ENCODE results near the gene TTR.

The TTR gene

DNA sequence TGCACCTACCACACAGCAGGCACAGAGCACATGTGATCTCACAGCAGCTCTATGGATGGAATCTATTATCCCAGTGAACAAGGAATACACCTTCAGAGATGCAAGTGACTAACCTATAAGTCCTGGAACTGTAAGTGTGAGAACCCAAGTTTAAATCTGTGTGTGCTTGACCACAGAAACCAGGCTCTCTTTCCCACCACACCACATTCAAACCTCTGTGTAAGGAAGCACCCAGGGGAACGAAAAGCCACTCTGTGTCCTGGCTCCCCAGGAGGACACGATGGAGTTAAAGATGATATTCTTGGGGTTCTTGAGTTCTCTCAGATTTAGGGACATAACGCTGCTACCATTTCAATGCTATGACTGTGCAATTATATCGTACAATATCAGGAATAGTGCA lies 38.9 kb downstream of the TTR start:
- H3K4me2 ChIP-seq (ENCODE audit: low read length), result no peak overlapping the region
- H3K4me1 ChIP-seq (ENCODE audit: low read length), result peaks cover 24% of the 10 kb centered on the region
- no peaks in the 10 kb centered on the region for H3K36me3 ChIP-seq (replicated peaks; ENCODE audit: low read depth, low read length)
- no peaks in the 10 kb centered on the region for H3K9me3 ChIP-seq (ENCODE audit: insufficient read depth, low read length)
- no peak overlapping the region for H3K27ac ChIP-seq (ENCODE audit: low read length)
- no peaks in the 10 kb centered on the region for H3K27me3 ChIP-seq (ENCODE audit: low read depth, low read length)
- no peaks in the 10 kb centered on the region for H3K79me2 ChIP-seq (ENCODE audit: low read length)
- TF ChIP-seq, protein P1, sequence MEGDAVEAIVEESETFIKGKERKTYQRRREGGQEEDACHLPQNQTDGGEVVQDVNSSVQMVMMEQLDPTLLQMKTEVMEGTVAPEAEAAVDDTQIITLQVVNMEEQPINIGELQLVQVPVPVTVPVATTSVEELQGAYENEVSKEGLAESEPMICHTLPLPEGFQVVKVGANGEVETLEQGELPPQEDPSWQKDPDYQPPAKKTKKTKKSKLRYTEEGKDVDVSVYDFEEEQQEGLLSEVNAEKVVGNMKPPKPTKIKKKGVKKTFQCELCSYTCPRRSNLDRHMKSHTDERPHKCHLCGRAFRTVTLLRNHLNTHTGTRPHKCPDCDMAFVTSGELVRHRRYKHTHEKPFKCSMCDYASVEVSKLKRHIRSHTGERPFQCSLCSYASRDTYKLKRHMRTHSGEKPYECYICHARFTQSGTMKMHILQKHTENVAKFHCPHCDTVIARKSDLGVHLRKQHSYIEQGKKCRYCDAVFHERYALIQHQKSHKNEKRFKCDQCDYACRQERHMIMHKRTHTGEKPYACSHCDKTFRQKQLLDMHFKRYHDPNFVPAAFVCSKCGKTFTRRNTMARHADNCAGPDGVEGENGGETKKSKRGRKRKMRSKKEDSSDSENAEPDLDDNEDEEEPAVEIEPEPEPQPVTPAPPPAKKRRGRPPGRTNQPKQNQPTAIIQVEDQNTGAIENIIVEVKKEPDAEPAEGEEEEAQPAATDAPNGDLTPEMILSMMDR (IDR thresholded peaks at IDR 0.05; ENCODE audit: low read depth, low read length), result no peak
- TF ChIP-seq EZH2phosphoT487 (IDR thresholded peaks at IDR 0.05; ENCODE audit: low read depth), result no peak
- H3K4me3 ChIP-seq (ENCODE audit: low read length), result no peak overlapping the region
- H2AFZ ChIP-seq (ENCODE audit: low read depth, low read length), result no peak overlapping the region
- H3K9ac ChIP-seq (ENCODE audit: low read length), result no peak overlapping the region
- no peaks in the 10 kb centered on the region for H4K20me1 ChIP-seq (ENCODE audit: insufficient read depth, low read length)

DNA sequence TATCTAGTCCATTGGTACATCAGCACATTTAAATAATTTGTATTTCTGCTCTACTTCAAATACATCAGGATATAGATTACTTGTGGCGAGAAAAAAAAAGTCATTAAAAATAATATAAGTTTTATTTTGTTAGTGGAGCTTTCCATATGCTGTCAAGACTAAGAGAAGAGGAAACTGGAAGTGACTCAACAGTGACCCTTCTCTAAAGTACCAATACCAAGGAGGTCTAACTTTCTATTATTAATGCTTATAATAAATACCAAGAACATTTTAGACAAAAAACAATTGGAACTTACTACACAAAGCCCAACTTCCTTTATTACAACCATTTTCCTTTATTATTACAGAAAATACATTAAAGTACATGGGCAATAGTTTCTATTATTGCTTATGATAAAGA lies 39.8 kb downstream of the TTR start:
- Histone ChIP-seq H3K4me3 (ENCODE audit: low read length) (no peak overlapping the region), H3K4me2 (ENCODE audit: low read length) (no peak overlapping the region), H3K36me3 (replicated peaks; ENCODE audit: low read depth, low read length) (no peaks in the 10 kb centered on the region), H3K79me2 (ENCODE audit: low read length) (no peaks in the 10 kb centered on the region), H3K27ac (ENCODE audit: low read length) (no peak overlapping the region), H3K27me3 (ENCODE audit: low read depth, low read length) (no peaks in the 10 kb centered on the region), H2AFZ (ENCODE audit: low read depth, low read length) (no peak overlapping the region), H3K4me1 (ENCODE audit: low read length) (peaks cover 24% of the 10 kb centered on the region), H3K9me3 (ENCODE audit: insufficient read depth, low read length) (no peaks in the 10 kb centered on the region), H4K20me1 (ENCODE audit: insufficient read depth, low read length) (no peaks in the 10 kb centered on the region), H3K9ac (ENCODE audit: low read length) (no peak overlapping the region)
- no peak for TF ChIP-seq EZH2phosphoT487 (IDR thresholded peaks at IDR 0.05; ENCODE audit: low read depth)
- TF ChIP-seq, protein P1 (IDR thresholded peaks at IDR 0.05; ENCODE audit: low read depth, low read length), result no peak

DNA sequence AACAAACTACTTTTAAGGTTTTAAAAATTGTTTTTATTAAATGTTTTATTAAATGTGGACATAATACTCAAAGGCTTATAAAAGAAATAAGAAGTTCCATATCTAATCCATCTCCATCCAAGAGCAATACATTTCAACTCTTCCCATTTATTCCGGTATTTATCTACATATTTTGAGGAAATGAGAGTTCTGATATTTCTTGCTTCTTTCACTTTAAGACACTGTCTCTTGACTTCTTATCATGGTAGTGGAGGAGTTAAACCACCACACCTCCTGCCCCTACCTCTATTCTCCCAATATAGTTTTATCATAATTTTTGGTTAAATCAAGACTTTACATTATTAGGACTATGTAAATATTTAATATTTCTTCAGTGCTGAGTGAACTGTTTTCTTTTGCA lies 40.7 kb downstream of the TTR start:
- Histone ChIP-seq H2AFZ (ENCODE audit: low read depth, low read length) (no peak overlapping the region), H3K79me2 (ENCODE audit: low read length) (no peaks in the 10 kb centered on the region), H3K4me2 (ENCODE audit: low read length) (peak overlapping the region; percentile 4; the same call in 1 of the 2 replicates), H3K36me3 (replicated peaks; ENCODE audit: low read depth, low read length) (peaks cover 5% of the 10 kb centered on the region), H3K9ac (ENCODE audit: low read length) (no peak overlapping the region), H3K27me3 (ENCODE audit: low read depth, low read length) (no peaks in the 10 kb centered on the region), H3K4me3 (ENCODE audit: low read length) (no peak overlapping the region), H3K4me1 (ENCODE audit: low read length) (peaks cover 24% of the 10 kb centered on the region), H3K27ac (ENCODE audit: low read length) (no peak overlapping the region), H3K9me3 (ENCODE audit: insufficient read depth, low read length) (no peaks in the 10 kb centered on the region), H4K20me1 (ENCODE audit: insufficient read depth, low read length) (no peaks in the 10 kb centered on the region)
- TF ChIP-seq, protein P1 (IDR thresholded peaks at IDR 0.05; ENCODE audit: low read depth, low read length), result no peak
- TF ChIP-seq EZH2phosphoT487 (IDR thresholded peaks at IDR 0.05; ENCODE audit: low read depth), result no peak

DNA sequence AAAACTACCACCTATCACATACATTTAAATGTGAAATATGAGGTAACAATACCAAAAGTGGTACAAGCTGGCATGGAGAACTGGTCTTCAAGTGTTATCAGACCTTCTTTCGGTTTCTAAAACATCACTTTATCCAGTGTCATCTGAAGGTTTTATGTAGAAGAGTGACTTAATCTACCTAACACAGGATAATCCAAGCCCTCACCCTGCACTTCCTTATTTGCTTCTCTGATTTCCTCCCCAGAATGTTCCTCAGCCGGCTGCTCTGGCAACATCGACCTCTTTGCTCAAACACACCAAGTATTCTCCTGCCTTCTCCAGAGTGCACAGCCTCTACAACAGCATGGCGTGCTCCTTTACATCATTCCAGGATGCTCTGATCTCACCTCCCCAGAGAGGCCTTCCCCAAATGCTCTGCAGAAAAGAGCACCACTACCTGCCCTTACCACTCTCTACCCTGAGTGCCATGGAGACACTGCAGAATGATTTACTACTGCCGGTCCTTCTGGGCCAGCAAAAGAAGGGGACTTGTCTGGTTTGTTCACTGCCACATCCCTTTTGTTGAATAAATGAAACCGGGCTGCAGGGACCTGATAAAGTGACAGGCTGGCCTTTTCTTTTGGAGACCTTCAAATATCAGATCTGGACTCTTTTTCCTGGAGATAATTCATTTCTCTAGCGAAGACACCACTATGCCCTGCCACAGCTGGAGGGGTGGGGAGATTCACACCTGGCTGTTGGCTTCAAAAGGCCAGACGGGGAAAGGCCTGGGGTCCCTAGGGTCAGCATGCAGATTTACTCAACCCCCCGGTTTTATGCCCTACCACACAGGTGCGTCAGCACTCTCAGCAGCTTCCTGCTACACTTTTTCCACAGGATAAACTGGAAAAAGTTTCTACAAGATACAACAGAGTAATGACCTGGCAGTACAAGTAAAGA lies 42.0 kb downstream of the TTR start:
- H3K79me2 ChIP-seq (ENCODE audit: low read length), result no peaks in the 10 kb centered on the region
- H4K20me1 ChIP-seq (ENCODE audit: insufficient read depth, low read length), result no peaks in the 10 kb centered on the region
- peaks cover 24% of the 10 kb centered on the region for H3K4me1 ChIP-seq (ENCODE audit: low read length)
- peaks cover 8% of the 10 kb centered on the region for H3K36me3 ChIP-seq (replicated peaks; ENCODE audit: low read depth, low read length)
- H3K9ac ChIP-seq (ENCODE audit: low read length), result no peak overlapping the region
- no peaks in the 10 kb centered on the region for H3K9me3 ChIP-seq (ENCODE audit: insufficient read depth, low read length)
- H3K27me3 ChIP-seq (ENCODE audit: low read depth, low read length), result no peaks in the 10 kb centered on the region
- TF ChIP-seq, protein P1 (IDR thresholded peaks at IDR 0.05; ENCODE audit: low read depth, low read length), result no peak
- TF ChIP-seq EZH2phosphoT487 (IDR thresholded peaks at IDR 0.05; ENCODE audit: low read depth), result no peak
- no peak overlapping the region for H2AFZ ChIP-seq (ENCODE audit: low read depth, low read length)
- no peak overlapping the region for H3K4me2 ChIP-seq (ENCODE audit: low read length)
- no peak overlapping the region for H3K27ac ChIP-seq (ENCODE audit: low read length)
- H3K4me3 ChIP-seq (ENCODE audit: low read length), result no peak overlapping the region

Data from OCI-LY3 (cell line).